Left renal cortex interstitium (tissue), 4 donors: ENCODE data around the gene GABRB3. TPM values are rescaled to one million over a fixed set of nuclear protein-coding genes. Genes with fewer than 3 reads are reported as not detected.
A peak's percentile ranks its signal among the peaks of the same experiment; 100 is the strongest.

Experiments
- DNase-seq, 4 donors: peaks; one replicate each; pipeline ENCODE4 v3.0.0-alpha.2; 2013; ENCODE audit warnings: low read depth in 4 of 4, low spot score in 2 of 4, missing footprints in 1 of 4
- polyA plus RNA-seq, 4 donors: library from polyadenylated mRNA; unstranded; fragments of 120-200 nt; gene quantifications; one replicate each; pipeline ENCODE4 v1.2.1, GENCODE V29; 2013; ENCODE audit not compliant: insufficient read length in 4 of 4

The GABRB3 gene
- polyA plus RNA-seq, 4 donors: 5.7 to 7.8 (median 6.5) TPM

DNA sequence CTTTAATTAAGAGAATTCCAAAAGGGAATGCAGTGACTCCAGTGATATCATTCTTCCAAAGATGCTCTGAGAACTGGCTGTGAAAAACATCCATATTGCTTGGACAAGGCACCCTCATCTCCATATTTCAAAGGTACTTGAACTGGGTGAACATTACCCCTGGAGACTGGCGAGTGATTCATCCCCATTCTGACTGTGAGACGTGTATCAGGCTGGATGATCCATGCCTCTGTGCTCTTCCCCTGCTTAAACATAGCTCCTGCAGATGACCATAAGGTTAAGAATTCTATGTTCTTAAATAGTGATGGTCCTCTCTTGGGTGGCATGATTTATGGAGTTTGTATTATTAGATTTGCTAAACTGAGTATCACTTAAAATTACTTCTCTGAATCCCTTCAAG is 137.8 kb downstream of the GABRB3 start:
- DNase-seq: no peak

DNA sequence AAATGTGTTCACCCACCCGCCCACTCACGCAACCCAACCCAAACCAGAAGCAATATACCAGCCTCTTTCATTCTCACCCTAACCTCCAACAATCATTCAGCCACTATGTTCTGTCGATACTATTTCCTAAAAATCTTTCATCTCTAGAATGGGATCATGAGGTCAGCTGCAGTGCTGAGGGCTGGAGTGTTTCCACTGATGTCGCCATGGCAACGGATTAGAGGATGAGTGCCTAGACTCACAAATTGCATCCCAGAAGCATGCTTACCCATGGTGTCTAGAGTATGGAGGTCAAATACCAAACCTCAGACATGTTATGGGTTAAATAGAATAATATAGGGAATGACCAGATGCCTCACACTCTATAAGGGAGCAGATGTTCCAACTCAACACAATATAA is 138.5 kb downstream of the GABRB3 start:
- DNase-seq: no peak

DNA sequence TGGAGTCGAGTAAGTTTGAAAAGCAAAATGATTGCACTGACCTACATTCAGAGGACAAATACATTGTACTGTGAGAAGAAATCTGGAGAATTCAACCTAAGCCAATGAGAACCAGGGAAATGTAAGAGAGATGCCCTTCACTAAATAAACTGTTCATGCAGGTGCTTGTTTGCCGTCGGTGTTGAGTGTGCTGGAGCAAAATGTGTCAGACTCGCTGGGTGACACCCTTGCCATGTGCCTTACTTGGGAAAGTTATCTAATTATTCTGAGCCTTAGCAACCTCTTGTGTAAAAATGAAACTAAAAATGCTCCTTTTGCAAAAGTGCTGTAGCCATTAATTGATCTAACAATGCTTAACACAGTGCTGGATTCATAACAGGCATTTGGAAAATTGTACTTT is 140.4 kb downstream of the GABRB3 start:
- no peak for DNase-seq

DNA sequence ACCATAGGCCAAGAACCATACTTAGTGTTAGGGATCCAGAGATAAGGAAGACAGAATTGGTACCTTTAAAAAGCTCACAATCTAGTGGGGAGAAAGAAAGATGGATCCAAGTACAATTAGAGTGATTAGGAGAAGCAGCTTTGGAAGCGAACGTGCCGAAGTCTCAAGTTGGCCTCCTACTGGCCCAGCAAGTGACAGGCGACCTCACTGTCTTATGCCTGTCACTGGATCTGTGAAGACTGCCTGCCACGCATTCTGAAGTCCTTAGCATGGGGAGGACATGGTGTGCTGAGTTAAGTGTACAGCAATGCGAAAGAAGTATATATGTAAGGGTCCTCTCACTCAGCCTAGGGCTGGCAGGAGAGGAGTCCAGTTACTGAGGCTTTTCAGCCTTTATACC is 141.0 kb downstream of the GABRB3 start:
- DNase-seq: no peak

DNA sequence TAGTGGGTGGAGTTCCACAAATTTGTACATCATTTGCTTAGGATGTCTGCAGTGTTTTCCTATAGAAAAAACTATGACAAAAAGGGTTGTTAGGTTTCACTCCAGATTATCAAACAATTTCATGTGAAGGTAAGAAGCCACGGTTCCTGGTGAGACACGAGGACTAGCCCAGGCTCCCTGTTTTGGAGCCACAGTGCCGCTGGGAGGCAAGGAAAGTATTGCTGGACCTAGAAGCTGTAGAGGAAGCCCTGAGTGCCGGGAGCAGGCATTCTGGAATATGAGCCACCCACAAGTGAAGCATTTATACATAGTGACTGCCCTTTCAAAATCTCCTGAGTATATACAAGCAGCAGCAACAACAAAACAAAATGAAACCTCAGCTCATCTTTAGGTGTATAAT is 142.0 kb downstream of the GABRB3 start:
- DNase-seq: no peak

DNA sequence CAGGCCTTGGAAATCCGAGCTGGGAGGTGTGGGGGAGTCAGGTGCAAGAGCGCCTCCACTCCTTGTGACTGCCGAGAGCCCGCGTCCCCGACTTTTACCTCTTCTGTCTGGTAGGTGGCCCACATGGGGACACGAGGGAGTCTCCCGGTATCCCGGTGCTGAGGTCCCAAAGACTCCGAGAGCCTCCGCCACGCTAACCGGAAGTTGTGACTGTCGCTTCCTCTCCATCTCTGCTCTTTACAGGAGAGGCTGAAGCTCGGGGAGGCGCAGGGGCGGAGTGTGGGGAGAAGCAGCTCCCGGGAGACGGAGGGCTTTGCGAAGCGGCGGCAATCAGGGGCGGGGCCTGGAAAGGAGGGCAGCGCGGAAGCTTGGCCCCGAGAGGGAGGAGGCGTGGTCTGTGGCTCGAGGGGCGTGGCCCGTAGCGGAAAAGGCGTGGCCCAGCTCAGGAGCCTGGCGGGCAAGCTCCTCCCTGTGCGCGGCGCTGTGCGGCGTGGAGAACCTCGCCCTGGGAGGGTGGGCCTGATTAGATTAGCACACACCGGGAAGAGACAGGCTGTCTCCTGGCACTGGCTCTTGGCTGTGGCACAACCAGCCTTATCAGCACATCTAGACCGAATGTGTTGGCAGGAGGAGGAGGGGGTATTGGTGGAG is 143.9 kb downstream of the GABRB3 start:
- no peak for DNase-seq

DNA sequence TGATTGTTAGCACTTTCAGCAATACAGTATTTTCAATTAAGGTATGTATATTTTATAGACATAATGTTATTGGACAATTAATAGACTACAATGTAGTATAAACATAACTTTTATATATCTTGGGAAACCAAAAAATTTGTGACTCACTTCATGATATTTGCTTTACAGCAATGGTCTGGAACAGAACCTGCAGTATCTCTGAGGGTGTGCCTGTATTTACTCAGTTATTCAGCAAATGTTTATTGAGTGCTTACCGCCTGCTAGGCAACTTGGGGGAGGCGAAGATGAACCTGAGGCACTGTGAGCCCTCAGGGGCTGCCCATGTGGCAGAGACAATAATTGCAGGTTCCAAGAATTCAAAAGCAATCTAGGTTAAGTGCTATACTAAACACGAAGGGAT is 144.8 kb downstream of the GABRB3 start:
- no peak for DNase-seq

DNA sequence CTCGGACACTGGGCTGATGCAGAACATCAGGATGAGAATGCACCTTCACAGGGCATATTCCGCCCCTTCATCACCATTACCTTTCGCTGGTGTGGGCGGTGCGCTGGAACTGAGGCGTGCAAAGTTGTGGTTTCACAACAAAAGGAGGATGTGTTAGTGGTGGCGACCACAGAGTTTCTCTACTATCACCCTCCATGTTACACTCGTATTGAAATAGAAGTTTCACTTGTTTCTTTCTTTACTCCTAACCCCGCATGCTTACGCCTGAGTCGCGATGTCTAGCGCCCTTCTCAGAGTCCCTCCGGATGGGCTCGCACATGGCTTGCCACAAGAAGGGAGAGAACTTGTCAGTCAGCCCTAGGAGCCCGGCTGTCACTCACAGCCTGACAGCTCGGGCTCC is 148.7 kb downstream of the GABRB3 start:
- no peak for DNase-seq

DNA sequence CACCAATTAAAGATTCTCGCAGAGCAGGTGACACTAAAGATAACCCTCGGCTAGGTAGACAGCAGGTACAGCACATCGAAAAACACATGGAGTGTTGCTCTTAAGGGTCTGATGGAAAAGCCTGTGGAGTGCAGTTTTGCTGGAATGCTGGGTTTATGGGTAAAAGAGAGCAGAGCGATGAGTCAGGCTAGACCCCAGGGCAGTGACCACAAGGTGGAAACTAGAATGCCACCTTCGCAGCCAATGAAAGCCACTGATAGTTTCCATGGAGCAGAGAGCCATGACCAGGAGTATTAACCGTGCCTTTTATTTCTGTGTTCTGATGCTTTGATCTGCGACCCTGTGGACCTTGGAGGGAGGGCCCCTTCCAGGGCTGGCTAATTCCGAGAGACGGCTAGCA is 149.8 kb downstream of the GABRB3 start:
- no peak for DNase-seq

DNA sequence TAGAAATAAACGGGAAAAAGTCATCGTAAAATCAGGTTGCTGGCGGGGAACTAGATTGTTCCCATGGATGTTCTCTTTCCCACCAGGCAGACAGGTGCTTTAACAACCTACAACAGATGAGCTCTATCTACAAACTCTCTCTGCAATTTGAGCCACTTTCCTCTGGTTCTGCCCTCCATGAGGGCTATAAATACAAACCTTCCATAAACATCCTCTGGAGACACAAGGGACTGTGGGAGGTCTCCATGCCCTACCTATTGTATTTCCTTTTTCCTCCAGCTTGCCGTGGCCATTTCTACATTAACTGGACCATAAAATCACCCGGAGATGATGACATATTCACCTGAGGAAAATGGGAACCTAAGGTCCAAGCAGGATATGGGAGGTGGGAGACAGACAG is 151.1 kb downstream of the GABRB3 start:
- peak in 1 of 4 donors; percentile 12 for DNase-seq

DNA sequence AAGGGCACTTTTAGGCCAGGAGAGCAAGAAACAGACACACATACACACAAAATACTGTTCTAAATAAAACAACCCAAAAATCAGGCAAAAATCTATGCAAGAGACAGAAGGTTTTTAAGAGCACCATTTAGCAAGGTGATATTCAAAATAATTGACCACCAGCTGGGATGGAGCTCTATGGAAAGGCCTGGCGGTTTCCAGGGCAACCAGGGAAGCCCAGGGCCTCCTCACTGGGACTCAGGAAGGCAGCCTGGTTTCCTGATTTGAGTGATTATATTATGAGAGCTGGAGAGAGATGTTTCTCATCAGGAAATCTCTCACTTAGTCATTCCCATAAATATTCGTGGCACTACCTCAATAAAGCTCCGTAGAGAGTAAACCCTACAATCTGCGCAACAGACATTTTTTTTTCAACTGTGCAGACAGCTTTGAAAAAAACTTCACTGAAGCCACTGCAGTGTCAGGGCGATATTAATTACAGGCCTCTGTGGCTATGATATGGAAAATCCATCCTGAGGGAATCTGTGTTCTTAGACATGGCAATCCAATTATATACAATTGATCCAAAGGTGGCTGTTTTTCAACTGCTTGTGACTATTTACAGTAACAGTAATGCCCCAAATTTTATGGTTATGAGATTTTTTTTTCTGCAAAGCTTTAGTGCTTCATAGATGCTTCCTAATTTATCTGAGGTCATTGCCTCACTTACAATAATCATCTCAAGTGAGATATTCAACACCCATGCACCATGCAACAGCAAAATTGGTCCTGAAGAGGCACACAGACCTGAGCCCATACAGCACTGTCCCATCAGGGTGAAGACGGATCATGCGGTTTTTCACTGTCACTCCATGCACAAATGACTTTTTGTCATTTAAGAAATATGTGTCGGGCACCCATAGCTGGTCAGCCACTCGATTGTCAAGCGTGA is 152.1 kb downstream of the GABRB3 start:
- DNase-seq: no peak

DNA sequence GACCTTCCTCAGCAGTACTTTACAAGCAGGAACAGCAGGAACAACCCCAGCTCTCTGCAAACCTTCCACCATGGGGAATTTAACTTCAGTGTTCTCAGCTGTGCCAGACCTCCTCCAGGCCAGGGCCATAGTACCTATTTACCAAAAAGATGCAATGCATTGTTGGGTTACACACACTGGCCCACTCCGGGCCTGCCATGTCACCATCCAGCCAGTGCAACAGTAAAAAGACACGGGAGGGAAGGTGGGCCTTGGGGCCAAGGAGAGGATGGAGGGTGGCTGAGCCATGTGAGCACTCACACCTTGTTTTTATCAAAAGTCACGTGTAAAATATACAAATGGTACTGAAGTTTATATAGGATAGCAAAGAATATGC is 157.0 kb downstream of the GABRB3 start:
- DNase-seq: no peak

DNA sequence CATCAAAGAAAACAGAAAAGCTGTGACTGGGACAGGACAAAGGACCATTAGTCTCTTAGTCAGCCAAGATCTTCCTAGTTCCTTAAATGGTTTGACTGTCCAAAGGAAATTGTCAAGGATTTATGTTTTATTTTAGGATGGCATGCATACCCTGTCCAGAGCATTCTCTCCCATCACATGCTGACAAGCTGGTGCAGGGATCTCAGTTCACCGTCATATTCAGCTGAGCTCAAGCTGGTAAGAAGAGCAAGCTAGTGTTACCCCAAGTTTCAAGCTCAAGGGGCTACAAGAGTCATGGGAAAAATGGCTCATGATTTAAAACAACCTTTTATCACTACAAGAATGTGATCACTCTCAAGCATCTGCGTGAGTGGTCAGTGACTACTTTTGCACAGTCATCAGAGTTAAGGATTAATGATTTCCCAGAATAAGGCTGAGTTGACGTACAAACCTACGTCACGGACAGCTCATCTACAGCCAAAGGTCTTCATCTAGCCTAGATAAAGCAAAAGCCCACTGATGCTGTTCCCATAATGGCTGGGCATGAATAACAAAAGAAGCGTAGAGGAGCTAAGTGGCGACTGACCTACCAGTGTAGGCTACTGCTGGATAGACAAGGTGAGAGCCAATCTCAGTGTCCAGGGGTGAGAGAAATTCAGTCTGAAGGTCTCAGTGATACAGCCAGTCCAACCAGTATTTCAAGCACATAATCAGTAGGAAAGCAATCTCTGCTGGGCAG is 157.5 kb downstream of the GABRB3 start:
- no peak for DNase-seq

DNA sequence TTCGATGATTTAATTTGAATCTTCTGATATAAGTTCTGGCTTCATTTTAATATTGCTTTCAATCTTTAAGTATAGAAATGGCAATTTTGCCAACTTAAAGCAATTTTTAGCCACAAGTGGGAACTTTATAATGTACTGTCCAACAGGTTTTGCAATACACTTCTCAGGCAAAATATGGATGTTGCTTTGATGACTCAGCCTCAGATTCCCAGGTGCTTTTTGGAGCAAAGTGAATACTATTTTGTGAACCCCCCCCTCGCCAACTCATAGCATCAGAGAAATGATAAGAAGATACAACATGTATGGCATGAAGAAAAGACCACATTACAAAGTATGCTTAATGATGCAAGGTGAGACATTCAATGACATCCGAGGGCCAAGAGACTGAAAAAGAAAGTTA is 158.1 kb downstream of the GABRB3 start:
- no peak for DNase-seq

DNA sequence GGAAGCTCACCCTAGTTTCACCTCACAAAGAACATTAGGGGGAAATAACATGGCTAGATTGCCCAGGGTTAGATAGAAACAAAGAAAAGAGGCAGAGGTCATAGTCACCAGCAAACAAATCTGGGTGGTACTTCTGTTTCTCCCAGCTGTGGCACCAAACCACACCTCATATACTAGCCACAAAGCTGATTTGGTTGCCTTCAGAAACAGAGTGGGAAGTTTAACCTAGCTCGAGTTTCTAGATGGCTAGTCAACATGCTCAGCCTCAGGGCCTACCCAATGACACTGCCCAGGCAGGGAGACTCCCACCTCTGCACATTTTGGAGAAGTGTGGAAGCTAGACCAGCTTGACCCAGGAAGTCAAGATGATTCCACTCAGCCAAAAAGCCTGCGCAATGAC is 174.2 kb downstream of the GABRB3 start:
- no peak for DNase-seq

DNA sequence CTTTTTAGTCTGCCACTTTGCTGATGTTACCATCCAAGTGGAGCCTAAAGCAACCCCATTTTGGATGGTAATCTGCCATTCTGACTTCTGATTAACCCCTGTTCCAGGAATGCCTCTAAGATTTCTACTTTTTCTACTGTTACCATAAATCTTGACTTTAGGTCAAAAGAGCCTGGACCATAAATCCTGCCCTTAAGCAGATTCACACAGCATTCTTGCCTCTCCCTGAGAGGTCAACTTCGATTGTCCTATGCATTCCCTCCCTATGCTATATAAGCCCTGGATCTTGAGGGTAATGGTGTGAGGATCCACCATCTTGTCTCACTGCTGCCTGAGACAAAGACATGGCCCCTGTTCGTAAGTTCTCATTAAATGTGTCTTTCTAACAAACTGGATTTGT is 177.3 kb downstream of the GABRB3 start:
- DNase-seq: peak in 2 of 4 donors; percentile 2 to 4

DNA sequence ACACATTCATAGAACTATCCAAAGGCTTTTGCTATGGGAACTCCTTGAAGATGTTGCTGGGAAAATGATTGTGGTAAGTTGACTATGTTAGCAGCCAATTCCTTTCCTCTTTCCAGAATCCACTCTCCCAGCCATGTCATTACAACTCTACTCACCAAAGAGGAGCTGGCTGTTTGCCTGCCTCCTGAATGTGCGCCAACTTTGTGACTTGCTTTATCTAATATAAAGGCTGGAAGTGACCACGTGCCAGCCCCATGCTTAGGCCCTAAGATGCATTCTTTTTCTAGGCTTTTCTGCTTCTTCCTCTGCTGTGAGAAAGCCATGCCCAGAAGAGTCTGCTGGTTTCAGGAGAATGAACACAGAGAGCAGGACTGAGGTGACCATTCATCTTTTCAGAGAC is 182.2 kb downstream of the GABRB3 start:
- DNase-seq: no peak

DNA sequence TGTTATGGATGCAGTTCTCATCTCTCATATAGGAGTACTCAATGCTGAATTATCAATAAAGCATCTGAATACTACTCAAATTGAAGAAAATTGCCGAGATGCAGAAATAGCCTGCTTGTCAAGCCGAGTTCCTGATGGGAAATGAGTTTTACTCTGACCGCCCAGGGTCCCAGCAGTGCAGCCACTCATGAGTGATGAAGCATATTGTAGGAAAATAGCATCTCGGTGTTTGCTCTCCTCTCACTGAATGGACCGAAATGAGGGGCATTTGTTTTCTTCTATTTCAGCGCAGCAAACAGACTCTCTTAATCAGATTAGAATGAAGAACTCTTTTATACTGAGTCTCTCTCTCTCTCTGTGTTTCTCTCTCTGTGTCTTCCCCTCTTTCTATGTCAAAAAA is 190.0 kb downstream of the GABRB3 start:
- DNase-seq: no peak

DNA sequence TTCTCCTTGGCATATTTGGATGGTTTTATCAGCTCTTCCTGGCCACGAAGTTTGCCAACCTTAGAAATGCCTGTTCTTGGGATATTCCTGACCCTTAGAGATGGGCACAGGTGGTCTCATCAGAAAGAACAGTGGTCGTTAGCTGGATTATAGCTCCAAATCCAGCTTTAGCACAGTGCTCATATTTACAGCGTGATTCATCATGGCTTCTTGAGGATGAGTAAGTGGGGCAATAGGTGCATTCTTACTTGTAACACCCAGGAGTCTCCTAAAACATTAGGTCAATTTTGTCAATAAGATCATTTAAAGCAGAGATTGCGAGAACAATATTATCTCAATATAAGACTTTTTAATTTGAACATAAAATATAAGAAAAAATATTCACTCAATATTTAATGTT is 191.9 kb downstream of the GABRB3 start:
- DNase-seq: no peak

DNA sequence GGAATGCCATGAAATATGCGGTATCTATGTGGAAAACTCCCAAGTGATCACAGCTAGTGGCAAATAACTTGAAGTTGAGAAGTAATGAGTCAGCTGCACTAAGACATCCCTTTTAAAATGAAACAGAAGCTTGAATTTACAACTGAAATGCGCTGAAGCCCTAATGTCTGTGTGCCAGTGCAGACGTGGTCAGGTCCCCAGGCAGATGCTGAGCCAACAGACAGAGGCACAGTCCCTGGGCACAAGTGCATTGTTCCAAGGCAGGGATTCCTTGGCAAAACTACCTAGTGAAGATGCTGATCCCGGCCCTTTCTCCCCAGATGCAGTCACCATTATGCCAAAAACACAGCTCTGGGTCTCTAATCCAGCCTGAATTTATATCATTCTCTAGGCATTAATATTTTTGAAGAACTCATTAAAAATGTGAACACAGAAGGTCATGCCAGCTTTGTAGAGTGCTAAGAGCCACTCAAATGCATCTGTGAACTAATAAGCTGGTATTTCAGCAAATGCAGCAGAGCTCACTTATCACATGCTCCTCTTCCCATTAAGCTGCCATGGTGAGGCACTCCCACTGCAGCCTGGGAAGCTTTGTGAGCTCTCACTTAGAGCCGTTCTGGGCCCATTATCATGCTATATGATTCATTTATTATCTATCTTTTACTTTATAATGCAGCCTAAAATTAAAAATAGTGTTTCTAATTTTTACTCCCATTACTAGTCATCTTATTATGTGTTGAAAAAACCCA is 200.1 kb downstream of the GABRB3 start:
- DNase-seq: no peak

DNA sequence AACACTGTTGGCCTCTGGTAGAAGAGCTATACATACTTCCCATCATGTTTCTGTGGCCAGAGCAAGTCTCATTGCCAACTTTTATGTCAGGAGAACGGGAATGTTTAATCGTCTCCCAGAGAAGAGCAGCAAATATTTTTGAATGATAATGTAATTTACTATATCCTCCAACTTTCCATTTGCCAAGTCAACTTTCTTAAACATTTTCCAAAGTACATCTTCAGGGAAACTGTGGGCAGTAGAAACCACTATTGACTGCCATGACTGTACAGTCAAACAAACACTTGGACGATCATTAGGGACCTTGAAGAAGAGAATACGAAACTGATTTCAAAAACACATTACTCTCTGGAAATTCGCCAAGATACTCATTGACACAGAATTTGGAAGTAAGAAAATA is 201.5 kb downstream of the GABRB3 start:
- DNase-seq: no peak
